GM12878 (cell line): ENCODE results near the gene CIB2. TPM values are rescaled to one million over a fixed set of nuclear protein-coding genes. Genes with fewer than 3 reads are reported as not detected.
A peak's percentile ranks its signal among the peaks of the same experiment; 100 is the strongest.

Experiments used
- BCL11A ChIP-seq: IDR thresholded peaks from 2 replicates; pipeline ENCODE4 v1.6.1; 2011; ENCODE audit warnings: low read depth, low read length
- BHLHE40 ChIP-seq, 2 experiments: fragments of 450-650 bp in 1 of 2; IDR thresholded peaks; 2 replicates each; pipeline ENCODE4 v1.6.1; 2011 to 2017; ENCODE audit warnings: low read depth in 2 of 2, borderline replicate concordance in 1 of 2, improper control_type of control experiment in 1 of 2, low read length in 1 of 2, mild to moderate bottlenecking in 1 of 2
- BRCA1 ChIP-seq: IDR thresholded peaks from 2 replicates; pipeline ENCODE4 v1.6.1; 2011; ENCODE audit warnings: low read depth, low read length, improper control_type of control experiment
- ETV6 ChIP-seq, 2 experiments: fragments of 450-650 bp in 1 of 2; IDR thresholded peaks in 1 of 2; conservative IDR thresholded peaks in 1 of 2; 2 replicates each; pipeline ENCODE4 v1.6.1; 2014; ENCODE audit warnings: antibody characterized with exemption in 1 of 2, borderline replicate concordance in 1 of 2, low read depth in 1 of 2, mild to moderate bottlenecking in 1 of 2, moderate library complexity in 1 of 2
- HDAC2 ChIP-seq: fragments of 200-600 bp; sonication (generic); IDR thresholded peaks from 2 replicates; pipeline ENCODE4 v1.6.1; 2017
- IRF4 ChIP-seq: IDR thresholded peaks from 2 replicates; pipeline ENCODE4 v1.6.1; 2011; ENCODE audit warnings: low read depth, low read length
- LARP7 ChIP-seq: fragments of 450-650 bp; IDR thresholded peaks from 2 replicates; pipeline ENCODE4 v1.6.1; 2017; ENCODE audit warnings: mild to moderate bottlenecking
- NR2C1 ChIP-seq: fragments of 450-650 bp; IDR thresholded peaks from 2 replicates; pipeline ENCODE4 v1.6.1; 2017; ENCODE audit warnings: antibody characterized with exemption, mild to moderate bottlenecking, moderate library complexity
- NR2C2 ChIP-seq: IDR thresholded peaks from 2 replicates; pipeline ENCODE4 v1.6.1; 2011; ENCODE audit warnings: borderline replicate concordance, low read depth; ENCODE audit not compliant: control insufficient read depth, insufficient read length
- RAD21 ChIP-seq: IDR thresholded peaks from 2 replicates; pipeline ENCODE4 v1.6.1; 2011; ENCODE audit warnings: mild to moderate bottlenecking, low read depth, low read length, moderate library complexity; ENCODE audit not compliant: insufficient read depth
- RAD51 ChIP-seq: fragments of 450-650 bp; IDR thresholded peaks from 2 replicates; pipeline ENCODE4 v1.6.1; 2016; ENCODE audit warnings: moderate library complexity, mild to moderate bottlenecking, inconsistent platforms
- RUNX3 ChIP-seq: IDR thresholded peaks from 2 replicates; pipeline ENCODE4 v1.6.1; 2012; ENCODE audit warnings: low read length, inconsistent platforms
- SP1 ChIP-seq: IDR thresholded peaks from one replicate; pipeline ENCODE4 v1.6.1; 2011; ENCODE audit warnings: low read depth, low read length
- SPI1 ChIP-seq: IDR thresholded peaks from 2 replicates; pipeline ENCODE4 v1.6.1; 2011; ENCODE audit warnings: low read depth, mild to moderate bottlenecking, low read length, moderate library complexity, borderline replicate concordance; ENCODE audit not compliant: insufficient read depth
- SUZ12 ChIP-seq: fragments of 200-600 bp; sonication (generic); IDR thresholded peaks from one replicate; pipeline ENCODE4 v1.6.1; 2018; ENCODE audit warnings: antibody characterized with exemption, mild to moderate bottlenecking; ENCODE audit not compliant: unreplicated experiment
- TCF3 ChIP-seq: IDR thresholded peaks from 2 replicates; pipeline ENCODE4 v1.6.1; 2012; ENCODE audit warnings: low read depth, mild to moderate bottlenecking, low read length, borderline replicate concordance; ENCODE audit not compliant: insufficient read depth
- YBX1 ChIP-seq: fragments of 450-650 bp; IDR thresholded peaks from 2 replicates; pipeline ENCODE4 v1.6.1; 2016; ENCODE audit warnings: antibody characterized with exemption
- YY1 ChIP-seq: IDR thresholded peaks from 2 replicates; pipeline ENCODE4 v1.6.1; 2011; ENCODE audit warnings: low read depth, mild to moderate bottlenecking, low read length
- polyA plus RNA-seq, 11 experiments: library from polyadenylated mRNA; depleted of rRNA in 4 of 11; unstranded in 6 of 11; stranded (reverse) in 5 of 11; fragments of >200 nt; fragmentation: Nextera tagmentation in 4 of 11; fragmentation: Illumina TruSeq in 1 of 11; extraction: Ambion mirVana in 4 of 11; extraction: Trizol in 1 of 11; gene quantifications; 1 replicate in 1 of 11; 2 replicates in 10 of 11; pipeline versions ENCODE4 v1.2.1 to v1.2.3, GENCODE V29; 2011 to 2016; ENCODE audit warnings: inconsistent platforms in 2 of 11, missing spikeins in 2 of 11, low read depth in 1 of 11
- total RNA-seq, 4 experiments: library from RNA; depleted of rRNA in 3 of 4; stranded (reverse); fragments of >200 nt in 3 of 4; fragmentation: Illumina TruSeq in 1 of 4; extraction: Trizol in 1 of 4; gene quantifications; 2 replicates each; pipeline versions ENCODE4 v1.2.1 to v1.2.3, GENCODE V29; 2013 to 2021
- TF ChIP-seq, protein P1 (sequence below): IDR thresholded peaks from 2 replicates; pipeline ENCODE4 v1.6.1; 2012; ENCODE audit warnings: improper control_type of control experiment, low read depth, low read length; ENCODE audit not compliant: insufficient replicate concordance
- TF ChIP-seq, protein P2 (sequence below): fragments of 450-650 bp; formaldehyde crosslinking; IDR thresholded peaks from 2 replicates; pipeline ENCODE4 v1.5.0; 2022; ENCODE audit warnings: mild to moderate bottlenecking, missing genetic modification characterization

CIB2 gene
- total and polyA plus RNA-seq, 10 of the 15 experiments (the other 5 are each of a cell fraction or from before 2014, with no cell fraction given) = 0.56 to 12.1 (median 7.1) TPM

DNA sequence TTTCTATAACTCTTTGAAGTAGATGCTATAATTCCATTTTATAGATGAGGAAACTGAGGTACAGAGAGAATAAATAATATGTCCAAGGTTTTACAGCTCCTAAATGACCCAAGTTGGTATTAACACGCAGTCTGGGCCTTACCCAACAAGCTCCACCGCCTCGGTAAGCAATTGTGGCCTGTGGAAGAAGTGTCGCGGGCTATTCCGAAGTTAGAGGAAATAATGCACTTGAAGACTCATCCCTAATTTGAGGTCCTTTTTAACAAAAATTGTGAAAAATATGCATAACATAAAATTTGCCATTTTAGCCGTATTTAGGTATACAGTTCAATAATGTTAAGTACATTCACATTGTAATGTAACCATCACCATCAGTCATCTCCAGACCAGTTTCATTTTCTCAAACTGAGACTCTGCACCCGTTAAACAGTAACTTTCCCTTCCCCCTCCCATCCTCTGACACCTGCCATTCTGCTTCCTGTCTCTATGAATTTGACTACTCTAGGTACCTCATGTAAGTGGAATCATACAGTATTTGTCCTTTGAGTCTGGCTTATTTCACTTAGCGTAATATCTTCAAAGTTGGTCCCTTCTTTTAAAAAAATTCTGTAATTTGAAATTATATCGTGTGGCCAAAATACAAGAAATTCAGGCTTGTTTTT, 36.1 kb upstream of the CIB2 start (continued):
- TF ChIP-seq BCL11A (0 out of 2 replicates have a peak, but pooled peaks have one; percentile 21), SUZ12 (no peak), IRF4 (peak; percentile 76; the same call in 1 of the 2 replicates), SPI1 (no peak), RAD51 (peak; percentile 26; the same call in 1 of the 2 replicates), RUNX3 (peak; percentile 30; the same call in 1 of the 2 replicates), HDAC2 (no peak), SP1 (peak; percentile 60), YBX1 (no peak), BHLHE40 (IDR thresholded peaks at IDR 0.05; ENCODE audit: borderline replicate concordance in 1 of 2, low read depth in 2 of 2, low read length in 1 of 2) (peak; percentile 24 to 42; a peak in 1 of 4 replicates), BRCA1 (no peak), YY1 (0 out of 2 replicates have a peak, but pooled peaks have one; percentile 36), NR2C2 (no peak), ETV6 (conservative IDR thresholded peaks at IDR 0.05 in 1 of 2, IDR thresholded peaks at IDR 0.05 in 1 of 2; ENCODE audit: borderline replicate concordance in 1 of 2, low read depth in 1 of 2) (0 out of 4 replicates have a peak, but pooled peaks of 1 of the 2 experiments have one; percentile 20), NR2C1 (no peak), TCF3 (peak; percentile 78; the same call in 1 of the 2 replicates), LARP7 (no peak), RAD21 (no peak)
- TF ChIP-seq, protein P1, sequence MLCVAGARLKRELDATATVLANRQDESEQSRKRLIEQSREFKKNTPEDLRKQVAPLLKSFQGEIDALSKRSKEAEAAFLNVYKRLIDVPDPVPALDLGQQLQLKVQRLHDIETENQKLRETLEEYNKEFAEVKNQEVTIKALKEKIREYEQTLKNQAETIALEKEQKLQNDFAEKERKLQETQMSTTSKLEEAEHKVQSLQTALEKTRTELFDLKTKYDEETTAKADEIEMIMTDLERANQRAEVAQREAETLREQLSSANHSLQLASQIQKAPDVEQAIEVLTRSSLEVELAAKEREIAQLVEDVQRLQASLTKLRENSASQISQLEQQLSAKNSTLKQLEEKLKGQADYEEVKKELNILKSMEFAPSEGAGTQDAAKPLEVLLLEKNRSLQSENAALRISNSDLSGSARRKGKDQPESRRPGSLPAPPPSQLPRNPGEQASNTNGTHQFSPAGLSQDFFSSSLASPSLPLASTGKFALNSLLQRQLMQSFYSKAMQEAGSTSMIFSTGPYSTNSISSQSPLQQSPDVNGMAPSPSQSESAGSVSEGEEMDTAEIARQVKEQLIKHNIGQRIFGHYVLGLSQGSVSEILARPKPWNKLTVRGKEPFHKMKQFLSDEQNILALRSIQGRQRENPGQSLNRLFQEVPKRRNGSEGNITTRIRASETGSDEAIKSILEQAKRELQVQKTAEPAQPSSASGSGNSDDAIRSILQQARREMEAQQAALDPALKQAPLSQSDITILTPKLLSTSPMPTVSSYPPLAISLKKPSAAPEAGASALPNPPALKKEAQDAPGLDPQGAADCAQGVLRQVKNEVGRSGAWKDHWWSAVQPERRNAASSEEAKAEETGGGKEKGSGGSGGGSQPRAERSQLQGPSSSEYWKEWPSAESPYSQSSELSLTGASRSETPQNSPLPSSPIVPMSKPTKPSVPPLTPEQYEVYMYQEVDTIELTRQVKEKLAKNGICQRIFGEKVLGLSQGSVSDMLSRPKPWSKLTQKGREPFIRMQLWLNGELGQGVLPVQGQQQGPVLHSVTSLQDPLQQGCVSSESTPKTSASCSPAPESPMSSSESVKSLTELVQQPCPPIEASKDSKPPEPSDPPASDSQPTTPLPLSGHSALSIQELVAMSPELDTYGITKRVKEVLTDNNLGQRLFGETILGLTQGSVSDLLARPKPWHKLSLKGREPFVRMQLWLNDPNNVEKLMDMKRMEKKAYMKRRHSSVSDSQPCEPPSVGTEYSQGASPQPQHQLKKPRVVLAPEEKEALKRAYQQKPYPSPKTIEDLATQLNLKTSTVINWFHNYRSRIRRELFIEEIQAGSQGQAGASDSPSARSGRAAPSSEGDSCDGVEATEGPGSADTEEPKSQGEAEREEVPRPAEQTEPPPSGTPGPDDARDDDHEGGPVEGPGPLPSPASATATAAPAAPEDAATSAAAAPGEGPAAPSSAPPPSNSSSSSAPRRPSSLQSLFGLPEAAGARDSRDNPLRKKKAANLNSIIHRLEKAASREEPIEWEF = peak; percentile 48
- TF ChIP-seq, protein P2, sequence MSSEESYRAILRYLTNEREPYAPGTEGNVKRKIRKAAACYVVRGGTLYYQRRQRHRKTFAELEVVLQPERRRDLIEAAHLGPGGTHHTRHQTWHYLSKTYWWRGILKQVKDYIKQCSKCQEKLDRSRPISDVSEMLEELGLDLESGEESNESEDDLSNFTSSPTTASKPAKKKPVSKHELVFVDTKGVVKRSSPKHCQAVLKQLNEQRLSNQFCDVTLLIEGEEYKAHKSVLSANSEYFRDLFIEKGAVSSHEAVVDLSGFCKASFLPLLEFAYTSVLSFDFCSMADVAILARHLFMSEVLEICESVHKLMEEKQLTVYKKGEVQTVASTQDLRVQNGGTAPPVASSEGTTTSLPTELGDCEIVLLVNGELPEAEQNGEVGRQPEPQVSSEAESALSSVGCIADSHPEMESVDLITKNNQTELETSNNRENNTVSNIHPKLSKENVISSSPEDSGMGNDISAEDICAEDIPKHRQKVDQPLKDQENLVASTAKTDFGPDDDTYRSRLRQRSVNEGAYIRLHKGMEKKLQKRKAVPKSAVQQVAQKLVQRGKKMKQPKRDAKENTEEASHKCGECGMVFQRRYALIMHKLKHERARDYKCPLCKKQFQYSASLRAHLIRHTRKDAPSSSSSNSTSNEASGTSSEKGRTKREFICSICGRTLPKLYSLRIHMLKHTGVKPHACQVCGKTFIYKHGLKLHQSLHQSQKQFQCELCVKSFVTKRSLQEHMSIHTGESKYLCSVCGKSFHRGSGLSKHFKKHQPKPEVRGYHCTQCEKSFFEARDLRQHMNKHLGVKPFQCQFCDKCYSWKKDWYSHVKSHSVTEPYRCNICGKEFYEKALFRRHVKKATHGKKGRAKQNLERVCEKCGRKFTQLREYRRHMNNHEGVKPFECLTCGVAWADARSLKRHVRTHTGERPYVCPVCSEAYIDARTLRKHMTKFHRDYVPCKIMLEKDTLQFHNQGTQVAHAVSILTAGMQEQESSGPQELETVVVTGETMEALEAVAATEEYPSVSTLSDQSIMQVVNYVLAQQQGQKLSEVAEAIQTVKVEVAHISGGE (CRISPR knock-in tag) = no peak
